Hepatocyte (in vitro differentiated cells): ENCODE measurements around the gene PUM2. TPM values are rescaled to one million over a fixed set of nuclear protein-coding genes. Genes with fewer than 3 reads are reported as not detected.

Experiments
- DNase-seq: peaks from one replicate; pipeline ENCODE4 v3.0.0-alpha.2; 2016; ENCODE audit warnings: low spot score
- H2AFZ ChIP-seq: fragments of 200-600 bp; sonication (generic); 2 replicates; pipeline ENCODE4 v1.6.0; 2016; ENCODE audit warnings: antibody characterized with exemption, mild to moderate bottlenecking
- H3K27ac ChIP-seq: fragments of 200-600 bp; sonication (generic); 2 replicates; pipeline ENCODE4 v1.5.1; 2016; ENCODE audit warnings: mild to moderate bottlenecking
- H3K27me3 ChIP-seq: fragments of 200-600 bp; sonication (generic); 2 replicates; pipeline ENCODE4 v1.6.1; 2016
- H3K36me3 ChIP-seq: fragments of 200-600 bp; sonication (generic); replicated peaks from 2 replicates; pipeline ENCODE4 v1.5.1; 2016; ENCODE audit warnings: low read depth; ENCODE audit not compliant: insufficient read depth
- H3K4me1 ChIP-seq: fragments of 200-600 bp; sonication (generic); 2 replicates; pipeline ENCODE4 v1.5.1; 2016; ENCODE audit warnings: mild to moderate bottlenecking, moderate library complexity; ENCODE audit not compliant: insufficient read depth
- H3K4me2 ChIP-seq: fragments of 200-600 bp; sonication (generic); 2 replicates; pipeline ENCODE4 v1.6.0; 2016
- H3K4me3 ChIP-seq: fragments of 200-600 bp; sonication (generic); 2 replicates; pipeline ENCODE4 v1.5.1; 2016; ENCODE audit warnings: mild to moderate bottlenecking
- H3K79me2 ChIP-seq: fragments of 200-600 bp; sonication (generic); 2 replicates; pipeline ENCODE4 v1.6.0; 2017; ENCODE audit warnings: mild to moderate bottlenecking
- H3K9me2 ChIP-seq: fragments of 200-600 bp; sonication (generic); replicated peaks from 2 replicates; pipeline ENCODE4 v1.6.0; 2017; ENCODE audit warnings: mild to moderate bottlenecking; ENCODE audit not compliant: insufficient read depth
- H3K9me3 ChIP-seq: fragments of 200-600 bp; sonication (generic); 2 replicates; pipeline ENCODE4 v1.5.1; 2016; ENCODE audit warnings: low read depth, mild to moderate bottlenecking
- H4K20me1 ChIP-seq: fragments of 200-600 bp; sonication (generic); 2 replicates; pipeline ENCODE4 v1.6.0; 2016; ENCODE audit warnings: mild to moderate bottlenecking; ENCODE audit not compliant: insufficient read depth, poor library complexity, severe bottlenecking
- CTCF ChIP-seq: fragments of 200-600 bp; sonication (generic); IDR thresholded peaks from 2 replicates; pipeline ENCODE4 v1.5.1; 2016; ENCODE audit warnings: antibody characterized with exemption, mild to moderate bottlenecking; ENCODE audit not compliant: poor library complexity
- EZH2 ChIP-seq: fragments of 200-600 bp; sonication (generic); IDR thresholded peaks from 2 replicates; pipeline ENCODE4 v1.6.1; 2016; ENCODE audit warnings: antibody characterized with exemption, mild to moderate bottlenecking, borderline replicate concordance
- EZH2phosphoT487 ChIP-seq: fragments of 200-600 bp; sonication (generic); IDR thresholded peaks from one replicate; pipeline ENCODE4 v1.6.1; 2018; ENCODE audit warnings: antibody characterized with exemption, mild to moderate bottlenecking, low read depth, moderate library complexity; ENCODE audit not compliant: unreplicated experiment, severe bottlenecking
- WGBS: methylation state at CpG from one replicate; pipeline ENCODE4 v1.1.6; 2016; ENCODE audit warnings: low lambda C conversion rate; ENCODE audit errors: missing lambda C conversion rate; 5-methylcytosine and 5-hydroxymethylcytosine counted together
- polyA plus RNA-seq: library from polyadenylated mRNA; unstranded; fragments of >200 nt; fragmentation: Nextera tagmentation; extraction: Ambion mirVana; gene quantifications from 2 replicates; pipeline ENCODE4 v1.2.1, GENCODE V29; 2016
- total RNA-seq: library from RNA; depleted of rRNA; stranded (reverse); fragments of >200 nt; gene quantifications from 2 replicates; pipeline ENCODE4 v1.2.3, GENCODE V29; 2014

The PUM2 gene
- total and polyA plus RNA-seq, 2 experiments from 2014 or later, result 14.4 to 55.5 TPM

GRCh38 chr2:20203072-20203471, 147.6 kb downstream of the PUM2 start:
- no peaks in the 10 kb centered on the region for H3K9me3 ChIP-seq
- H3K4me3 ChIP-seq, result no peak overlapping the region
- peaks cover 25% of the 10 kb centered on the region for H3K4me1 ChIP-seq
- no peaks in the 10 kb centered on the region for H3K27me3 ChIP-seq
- no peak overlapping the region for H2AFZ ChIP-seq
- H3K79me2 ChIP-seq, result peaks cover 17% of the 10 kb centered on the region
- no peak for DNase-seq
- WGBS, result 92% methylated on average over 10 of the region's 10 CpGs
- H4K20me1 ChIP-seq, result no peaks in the 10 kb centered on the region
- TF ChIP-seq EZH2phosphoT487, result no peak
- no peak for TF ChIP-seq EZH2
- H3K4me2 ChIP-seq, result no peak overlapping the region
- no peaks in the 10 kb centered on the region for H3K36me3 ChIP-seq
- H3K27ac ChIP-seq, result no peak overlapping the region
- H3K9me2 ChIP-seq, result no peaks in the 10 kb centered on the region

GRCh38 chr2:20201671-20202070, 149.0 kb downstream of the PUM2 start:
- no peaks in the 10 kb centered on the region for H4K20me1 ChIP-seq
- no peaks in the 10 kb centered on the region for H3K9me2 ChIP-seq
- H3K36me3 ChIP-seq, result no peaks in the 10 kb centered on the region
- H3K4me3 ChIP-seq, result no peak overlapping the region
- TF ChIP-seq CTCF (no peak), EZH2 (no peak), EZH2phosphoT487 (no peak)
- H3K27me3 ChIP-seq, result no peaks in the 10 kb centered on the region
- no peak overlapping the region for H3K27ac ChIP-seq
- no peak overlapping the region for H3K4me2 ChIP-seq
- no peak for DNase-seq
- peaks cover 21% of the 10 kb centered on the region for H3K4me1 ChIP-seq
- 97% methylated on average over 17 of the region's 17 CpGs for WGBS
- H3K9me3 ChIP-seq, result no peaks in the 10 kb centered on the region
- no peak overlapping the region for H2AFZ ChIP-seq
- peaks cover 7% of the 10 kb centered on the region for H3K79me2 ChIP-seq

- H2AFZ ChIP-seq, result no peak overlapping the region
- WGBS, result 95% methylated on average over 26 of the region's 26 CpGs
- H3K9me2 ChIP-seq, result no peaks in the 10 kb centered on the region
- no peak overlapping the region for H3K4me3 ChIP-seq
- H3K27me3 ChIP-seq, result no peaks in the 10 kb centered on the region
- no peak overlapping the region for H3K4me2 ChIP-seq
- H3K79me2 ChIP-seq, result peaks cover 2% of the 10 kb centered on the region
- H3K4me1 ChIP-seq, result peaks cover 19% of the 10 kb centered on the region
- H3K9me3 ChIP-seq, result no peaks in the 10 kb centered on the region
- DNase-seq, result no peak
- no peaks in the 10 kb centered on the region for H3K36me3 ChIP-seq
- H4K20me1 ChIP-seq, result no peaks in the 10 kb centered on the region
- H3K27ac ChIP-seq, result no peak overlapping the region
- TF ChIP-seq EZH2phosphoT487 (no peak), EZH2 (no peak), CTCF (no peak)
These were observed 149.7 kb downstream of the PUM2 start for GRCh38 chr2:20200697-20201555.

- no peak for DNase-seq
- Histone ChIP-seq H3K9me3 (no peaks in the 10 kb centered on the region), H3K4me1 (peaks cover 26% of the 10 kb centered on the region), H3K4me2 (no peak overlapping the region), H4K20me1 (no peaks in the 10 kb centered on the region), H3K79me2 (peaks cover 1% of the 10 kb centered on the region), H3K27me3 (no peaks in the 10 kb centered on the region), H3K9me2 (no peaks in the 10 kb centered on the region), H3K27ac (no peak overlapping the region), H3K36me3 (no peaks in the 10 kb centered on the region), H3K4me3 (no peak overlapping the region), H2AFZ (no peak overlapping the region)
- TF ChIP-seq CTCF, result no peak
- no peak for TF ChIP-seq EZH2
- 90% methylated on average over 6 of the region's 6 CpGs for WGBS
These were observed 150.9 kb downstream of the PUM2 start for GRCh38 chr2:20199633-20200270.
